Endothelial cell of umbilical vein (primary cell): ENCODE measurements around the gene PDE11A. TPM values are rescaled to one million over a fixed set of nuclear protein-coding genes. Genes with fewer than 3 reads are reported as not detected.

Source experiments
- BruUV-seq: library from RNA; stranded (reverse); fragments of 400-500 nt; replicated peaks from 2 replicates; lab custom pipeline; 2021; lab: Mats Ljungman, UMichigan
- CTCF ChIA-PET: fragments of 300-600, 350-600 bp; sonication (Branson Sonifier 250); formaldehyde crosslinking; loops from one replicate; lab custom pipeline; 2021; ENCODE audit warnings: antibody characterized with exemption, inconsistent platforms; lab: Charles Lee
- POLR2A ChIA-PET: fragments of 300-600, 350-600 bp; sonication (Branson Sonifier 250); formaldehyde crosslinking; loops from one replicate; lab custom pipeline; 2021; ENCODE audit warnings: antibody characterized with exemption, inconsistent platforms; lab: Charles Lee
- DNase-seq: peaks from one replicate; pipeline ENCODE4 v3.0.0-alpha.2; 2011; ENCODE audit warnings: low read depth, low spot score
- FAIRE-seq: peaks from 2 replicates; lab custom pipeline; 2011; peaks lifted over from hg19 to GRCh38; lab: Jason Lieb, UNC
- H2AFZ ChIP-seq: 2 replicates; pipeline ENCODE4 v1.6.0; 2012; ENCODE audit warnings: low read depth, low read length, control low read depth, inconsistent platforms
- H3K27ac ChIP-seq: 2 replicates; pipeline ENCODE4 v1.5.1; 2011; ENCODE audit warnings: low read depth, mild to moderate bottlenecking, control low read depth, low read length, moderate library complexity; ENCODE audit not compliant: insufficient read depth
- H3K27me3 ChIP-seq, 2 experiments: 2 replicates each; pipeline versions ENCODE4 v1.6.0 to v1.6.1; 2011; ENCODE audit warnings: low read length in 2 of 2, mixed read lengths in 1 of 2; ENCODE audit not compliant: control insufficient read depth in 2 of 2, insufficient read depth in 2 of 2
- H3K36me3 ChIP-seq, 2 experiments: 2 replicates in 1 of 2; 3 replicates in 1 of 2; pipeline ENCODE4 v1.5.1; 2011; ENCODE audit warnings: low read length in 2 of 2, mild to moderate bottlenecking in 1 of 2, moderate library complexity in 1 of 2; ENCODE audit not compliant: control insufficient read depth in 2 of 2, insufficient read depth in 2 of 2; ENCODE audit errors: extremely low read depth in 1 of 2
- H3K4me1 ChIP-seq: 3 replicates; pipeline ENCODE4 v1.5.1; 2011; ENCODE audit warnings: mild to moderate bottlenecking, low read length; ENCODE audit not compliant: control insufficient read depth, insufficient read depth; ENCODE audit errors: extremely low read depth
- H3K4me2 ChIP-seq: 2 replicates; pipeline ENCODE4 v1.6.1; 2011; ENCODE audit warnings: low read length, control low read depth, mixed read lengths; ENCODE audit not compliant: insufficient read depth
- H3K4me3 ChIP-seq, 3 experiments: fragments of 200-600 bp in 1 of 3; sonication (generic), shearing (Covaris generic) in 1 of 3; replicated peaks in 1 of 3; 2 replicates each; pipeline ENCODE4 v1.5.1; 2011 to 2016; ENCODE audit warnings: control low read depth in 3 of 3, low read length in 3 of 3, mild to moderate bottlenecking in 2 of 3, inconsistent platforms in 1 of 3, low read depth in 1 of 3, moderate library complexity in 1 of 3; ENCODE audit not compliant: insufficient read depth in 1 of 3
- H3K79me2 ChIP-seq: 2 replicates; pipeline ENCODE4 v1.6.0; 2012; ENCODE audit warnings: low read length, inconsistent platforms; ENCODE audit not compliant: control insufficient read depth, insufficient read depth
- H3K9ac ChIP-seq: replicated peaks from 2 replicates; pipeline ENCODE3; 2011; ENCODE audit warnings: low read length, control low read depth; ENCODE audit not compliant: insufficient read depth; ENCODE audit errors: extremely low read depth
- H3K9me1 ChIP-seq: replicated peaks from 3 replicates; pipeline ENCODE4 v1.6.0; 2011; ENCODE audit warnings: mild to moderate bottlenecking, low read length; ENCODE audit not compliant: control insufficient read depth, insufficient read depth; ENCODE audit errors: extremely low read depth
- H3K9me3 ChIP-seq: replicated peaks from 2 replicates; pipeline ENCODE4 v1.5.1; 2012; ENCODE audit warnings: low read length, inconsistent platforms; ENCODE audit not compliant: control insufficient read depth, insufficient read depth
- H4K20me1 ChIP-seq: replicated peaks from 2 replicates; pipeline ENCODE3; 2011; ENCODE audit warnings: mild to moderate bottlenecking, low read length; ENCODE audit not compliant: control insufficient read depth, insufficient read depth; ENCODE audit errors: extremely low read depth
- EZH2 ChIP-seq: IDR thresholded peaks from 2 replicates; pipeline ENCODE4 v1.6.1; 2012; ENCODE audit warnings: borderline replicate concordance, low read depth, mild to moderate bottlenecking, moderate library complexity, low read length, inconsistent platforms; ENCODE audit not compliant: severe bottlenecking
- FOS ChIP-seq: IDR thresholded peaks from 2 replicates; pipeline ENCODE4 v1.6.1; 2011; ENCODE audit warnings: mild to moderate bottlenecking, low read length, moderate library complexity, borderline replicate concordance; ENCODE audit not compliant: insufficient read depth
- GATA2 ChIP-seq: IDR thresholded peaks from 2 replicates; pipeline ENCODE4 v1.7.0; 2011; ENCODE audit warnings: low read depth, mild to moderate bottlenecking, moderate library complexity, mixed read lengths, low read length; ENCODE audit not compliant: insufficient read length, insufficient read depth
- JUN ChIP-seq: IDR thresholded peaks from 2 replicates; pipeline ENCODE4 v1.6.1; 2011; ENCODE audit warnings: borderline replicate concordance, low read depth; ENCODE audit not compliant: insufficient read length, insufficient read depth
- MYC ChIP-seq: IDR thresholded peaks from one replicate; pipeline ENCODE4 v1.6.1; 2011; ENCODE audit warnings: mild to moderate bottlenecking, low read depth, low read length
- POLR2AphosphoS5 ChIP-seq: IDR thresholded peaks from 2 replicates; pipeline ENCODE4 v1.6.1; 2012; ENCODE audit warnings: low read depth, mild to moderate bottlenecking, control low read depth, low read length, moderate library complexity; ENCODE audit not compliant: insufficient read depth
- dilution Hi-C: fragments of 300-500 bp; cut with MboI; formaldehyde crosslinking; loops from one replicate; pipeline ENCODE4 v1.15.0; 2019; ENCODE audit warnings: low sequenced_read_pairs; ENCODE audit not compliant: extremely low pct_ligation_motif_present
- intact Hi-C: fragments of 100-400 bp; cut with micrococcal nuclease; formaldehyde crosslinking; loops from one replicate; pipeline ENCODE4 v1.10.0; 2022
- polyA plus RNA-seq, 4 experiments: library from polyadenylated mRNA; depleted of rRNA in 3 of 4; stranded (reverse) in 3 of 4; unstranded in 1 of 4; fragments of >200 nt; gene quantifications; 2 replicates each; pipeline versions ENCODE4 v1.2.1 to v1.2.3, GENCODE V29; 2011 to 2012; ENCODE audit warnings: missing spikeins in 1 of 4
- total RNA-seq: library from RNA; stranded (reverse); gene quantifications from 2 replicates; pipeline ENCODE4 v1.2.3, GENCODE V29; 2021
- TF ChIP-seq, protein P1 (sequence below): IDR thresholded peaks from 2 replicates; pipeline ENCODE4 v1.6.1; 2011; ENCODE audit not compliant: insufficient read depth, insufficient read length
- TF ChIP-seq, protein P2 (sequence below), 2 donors: IDR thresholded peaks; 1 replicate in 1 of 2; 2 replicates in 1 of 2; pipeline ENCODE4 v1.5.1; 2011; ENCODE audit warnings: low read length in 2 of 2, mild to moderate bottlenecking in 2 of 2, moderate library complexity in 2 of 2, control low read depth in 1 of 2, inconsistent platforms in 1 of 2, low read depth in 1 of 2; ENCODE audit not compliant: insufficient read depth in 1 of 2; ENCODE audit errors: extremely low read depth in 1 of 2

The PDE11A gene
- total and polyA plus RNA-seq, 2 donors (not counting 3 experiments of a cell fraction or from before 2014, with no cell fraction given) = 0.07 to 0.51 TPM

DNA sequence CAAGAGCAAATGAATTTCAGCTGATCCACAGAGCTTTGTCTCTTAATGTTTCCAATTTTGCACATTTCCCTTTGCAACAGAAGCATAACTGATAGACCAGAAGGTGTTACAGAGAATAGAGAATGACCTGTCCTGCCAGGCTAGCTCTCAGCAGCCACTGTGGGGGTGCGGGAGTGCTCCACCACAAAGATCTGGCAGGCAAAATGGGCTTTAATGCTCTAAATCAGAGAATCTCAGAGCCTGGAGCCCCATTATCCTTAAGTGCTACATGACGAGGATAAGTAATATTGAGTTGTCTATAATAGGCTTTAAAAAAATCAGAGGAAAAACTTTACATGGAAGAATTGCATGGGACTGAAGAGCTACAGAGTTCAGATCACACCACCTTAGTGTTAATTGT is 245.7 kb downstream of the PDE11A start:
- TF ChIP-seq, protein P1, sequence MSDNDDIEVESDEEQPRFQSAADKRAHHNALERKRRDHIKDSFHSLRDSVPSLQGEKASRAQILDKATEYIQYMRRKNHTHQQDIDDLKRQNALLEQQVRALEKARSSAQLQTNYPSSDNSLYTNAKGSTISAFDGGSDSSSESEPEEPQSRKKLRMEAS = no peak
- no peak for TF ChIP-seq MYC
- TF ChIP-seq, protein P2, sequence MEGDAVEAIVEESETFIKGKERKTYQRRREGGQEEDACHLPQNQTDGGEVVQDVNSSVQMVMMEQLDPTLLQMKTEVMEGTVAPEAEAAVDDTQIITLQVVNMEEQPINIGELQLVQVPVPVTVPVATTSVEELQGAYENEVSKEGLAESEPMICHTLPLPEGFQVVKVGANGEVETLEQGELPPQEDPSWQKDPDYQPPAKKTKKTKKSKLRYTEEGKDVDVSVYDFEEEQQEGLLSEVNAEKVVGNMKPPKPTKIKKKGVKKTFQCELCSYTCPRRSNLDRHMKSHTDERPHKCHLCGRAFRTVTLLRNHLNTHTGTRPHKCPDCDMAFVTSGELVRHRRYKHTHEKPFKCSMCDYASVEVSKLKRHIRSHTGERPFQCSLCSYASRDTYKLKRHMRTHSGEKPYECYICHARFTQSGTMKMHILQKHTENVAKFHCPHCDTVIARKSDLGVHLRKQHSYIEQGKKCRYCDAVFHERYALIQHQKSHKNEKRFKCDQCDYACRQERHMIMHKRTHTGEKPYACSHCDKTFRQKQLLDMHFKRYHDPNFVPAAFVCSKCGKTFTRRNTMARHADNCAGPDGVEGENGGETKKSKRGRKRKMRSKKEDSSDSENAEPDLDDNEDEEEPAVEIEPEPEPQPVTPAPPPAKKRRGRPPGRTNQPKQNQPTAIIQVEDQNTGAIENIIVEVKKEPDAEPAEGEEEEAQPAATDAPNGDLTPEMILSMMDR (IDR thresholded peaks at IDR 0.05; ENCODE audit: extremely low read depth in 1 of 2, insufficient read depth in 1 of 2, low read depth in 1 of 2, low read length in 2 of 2) = no peak
- TF ChIP-seq POLR2AphosphoS5 = no peak
- no peak for TF ChIP-seq EZH2
- TF ChIP-seq JUN = no peak
- no peak for TF ChIP-seq GATA2
- no peak for TF ChIP-seq FOS
- FAIRE-seq (no peak), DNase-seq (no peak)
- dilution Hi-C loops (no loop called here), intact Hi-C loops (no loop called here)
- Histone ChIP-seq H3K79me2 (no peaks in the 10 kb centered on the region), H4K20me1 (no peaks in the 10 kb centered on the region), H3K9me3 (no peaks in the 10 kb centered on the region), H3K9ac (no peak overlapping the region), H3K4me3 (no peak overlapping the region), H2AFZ (no peak overlapping the region), H3K27me3 (no peaks in the 10 kb centered on the region), H3K36me3 (no peaks in the 10 kb centered on the region), H3K27ac (no peak overlapping the region), H3K4me1 (no peaks in the 10 kb centered on the region), H3K4me2 (no peak overlapping the region), H3K9me1 (no peaks in the 10 kb centered on the region)
- no TSS peak for BruUV-seq
- CTCF ChIA-PET = no interaction called here
- POLR2A ChIA-PET = no interaction called here
